PFSK-1 (cell line): ENCODE measurements around the gene AKT1.

Experiments used
- FOXP2 ChIP-seq: optimal IDR thresholded peaks from 2 replicates; pipeline ENCODE3; 2011; ENCODE audit warnings: borderline replicate concordance, control low read depth, inconsistent platforms; ENCODE audit not compliant: insufficient read depth; ENCODE audit errors: extremely low read length, extremely low read depth
- POLR2AphosphoS5 ChIP-seq: IDR thresholded peaks from 2 replicates; pipeline ENCODE4 v1.6.1; 2012; ENCODE audit warnings: low read depth, mild to moderate bottlenecking, control low read depth, low read length, moderate library complexity
- SIN3A ChIP-seq: IDR thresholded peaks from 2 replicates; pipeline ENCODE4 v1.6.1; 2012; ENCODE audit warnings: mild to moderate bottlenecking, low read length, moderate library complexity, borderline replicate concordance; ENCODE audit not compliant: insufficient read depth
- TAF1 ChIP-seq: IDR thresholded peaks from 2 replicates; pipeline ENCODE4 v1.6.1; 2012; ENCODE audit warnings: low read length, control low read depth, borderline replicate concordance; ENCODE audit not compliant: insufficient read depth
- TF ChIP-seq, protein P1 (sequence below), 2 experiments: IDR thresholded peaks; 2 replicates each; pipeline versions ENCODE4 v1.6.1 to v1.8.0; 2011 to 2012; ENCODE audit warnings: low read depth in 2 of 2, low read length in 2 of 2, control low read depth in 1 of 2, inconsistent platforms in 1 of 2, mild to moderate bottlenecking in 1 of 2, moderate library complexity in 1 of 2; ENCODE audit not compliant: insufficient read depth in 1 of 2

Gene AKT1

DNA sequence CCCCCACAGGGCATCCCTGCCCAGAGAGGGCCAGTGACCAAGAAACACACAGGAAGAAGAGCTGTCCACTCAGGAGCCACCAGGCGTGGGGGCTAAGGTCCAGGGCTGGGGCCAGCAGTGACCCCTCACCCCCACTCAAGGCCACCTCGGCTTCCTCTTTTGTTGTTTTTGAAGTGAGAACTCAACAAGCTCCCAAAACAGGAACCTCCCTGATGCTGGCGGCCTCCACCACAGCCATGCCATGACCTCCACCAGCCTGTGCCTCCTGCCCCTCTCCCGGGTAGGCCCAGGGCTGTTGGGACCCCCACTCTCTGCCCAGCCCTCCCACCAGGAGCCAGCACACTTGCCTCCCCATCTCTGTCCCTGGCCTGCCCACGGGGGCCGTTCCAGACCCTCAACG lies 7.8 kb downstream of the AKT1 start:
- TF ChIP-seq TAF1 (no peak), POLR2AphosphoS5 (no peak), FOXP2 (no peak), SIN3A (no peak)
- TF ChIP-seq, protein P1, sequence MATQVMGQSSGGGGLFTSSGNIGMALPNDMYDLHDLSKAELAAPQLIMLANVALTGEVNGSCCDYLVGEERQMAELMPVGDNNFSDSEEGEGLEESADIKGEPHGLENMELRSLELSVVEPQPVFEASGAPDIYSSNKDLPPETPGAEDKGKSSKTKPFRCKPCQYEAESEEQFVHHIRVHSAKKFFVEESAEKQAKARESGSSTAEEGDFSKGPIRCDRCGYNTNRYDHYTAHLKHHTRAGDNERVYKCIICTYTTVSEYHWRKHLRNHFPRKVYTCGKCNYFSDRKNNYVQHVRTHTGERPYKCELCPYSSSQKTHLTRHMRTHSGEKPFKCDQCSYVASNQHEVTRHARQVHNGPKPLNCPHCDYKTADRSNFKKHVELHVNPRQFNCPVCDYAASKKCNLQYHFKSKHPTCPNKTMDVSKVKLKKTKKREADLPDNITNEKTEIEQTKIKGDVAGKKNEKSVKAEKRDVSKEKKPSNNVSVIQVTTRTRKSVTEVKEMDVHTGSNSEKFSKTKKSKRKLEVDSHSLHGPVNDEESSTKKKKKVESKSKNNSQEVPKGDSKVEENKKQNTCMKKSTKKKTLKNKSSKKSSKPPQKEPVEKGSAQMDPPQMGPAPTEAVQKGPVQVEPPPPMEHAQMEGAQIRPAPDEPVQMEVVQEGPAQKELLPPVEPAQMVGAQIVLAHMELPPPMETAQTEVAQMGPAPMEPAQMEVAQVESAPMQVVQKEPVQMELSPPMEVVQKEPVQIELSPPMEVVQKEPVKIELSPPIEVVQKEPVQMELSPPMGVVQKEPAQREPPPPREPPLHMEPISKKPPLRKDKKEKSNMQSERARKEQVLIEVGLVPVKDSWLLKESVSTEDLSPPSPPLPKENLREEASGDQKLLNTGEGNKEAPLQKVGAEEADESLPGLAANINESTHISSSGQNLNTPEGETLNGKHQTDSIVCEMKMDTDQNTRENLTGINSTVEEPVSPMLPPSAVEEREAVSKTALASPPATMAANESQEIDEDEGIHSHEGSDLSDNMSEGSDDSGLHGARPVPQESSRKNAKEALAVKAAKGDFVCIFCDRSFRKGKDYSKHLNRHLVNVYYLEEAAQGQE (IDR thresholded peaks at IDR 0.05; ENCODE audit: insufficient read depth in 1 of 2, low read depth in 2 of 2, low read length in 2 of 2): no peak

DNA sequence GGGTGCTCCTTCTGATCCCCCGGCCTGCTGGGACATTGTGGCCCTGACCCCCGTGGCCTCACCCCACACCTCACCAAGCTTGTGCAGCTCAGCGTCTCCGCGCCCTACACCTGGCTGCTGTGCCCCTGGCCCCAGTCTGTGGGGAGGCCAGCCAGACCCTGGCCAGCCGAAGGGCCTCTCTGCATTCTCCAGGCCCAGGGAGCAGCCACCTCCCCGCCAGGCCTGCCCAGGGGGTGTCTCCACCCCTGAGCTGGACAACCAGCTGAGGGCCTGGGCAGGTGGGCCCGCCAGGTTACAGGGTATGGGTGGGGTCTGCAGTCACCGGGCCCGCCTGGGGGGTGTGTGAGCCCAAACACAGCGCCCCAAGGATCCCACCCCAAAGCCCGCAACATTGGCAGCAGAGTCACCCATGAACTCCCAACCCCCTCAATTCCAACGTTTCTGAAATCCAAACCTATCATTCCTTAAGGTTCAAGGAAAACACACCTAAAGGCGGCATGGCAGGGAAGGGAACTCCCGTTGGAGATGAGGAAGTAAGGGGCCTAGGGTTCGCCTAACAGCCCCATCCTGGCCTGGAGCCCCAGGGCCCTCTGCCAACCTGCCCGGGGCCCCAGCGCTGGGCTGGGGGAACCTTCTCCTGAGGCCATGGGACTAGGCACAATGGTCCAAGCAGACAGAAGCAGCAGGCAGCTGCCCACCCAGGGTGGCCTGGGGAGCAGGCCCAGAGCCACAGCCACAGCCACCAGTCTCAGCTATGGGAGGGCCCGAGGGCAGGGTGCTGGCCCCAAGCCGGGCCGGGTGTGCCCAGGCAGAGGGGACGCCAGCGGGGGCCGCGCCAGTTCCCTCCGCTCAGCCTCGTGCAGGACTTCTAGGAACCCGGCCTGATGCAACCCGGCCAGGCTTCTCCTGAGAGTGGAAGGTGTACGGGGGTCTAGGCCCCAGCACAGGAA lies 8.5 kb downstream of the AKT1 start:
- TF ChIP-seq POLR2AphosphoS5 (no peak), TAF1 (no peak)

DNA sequence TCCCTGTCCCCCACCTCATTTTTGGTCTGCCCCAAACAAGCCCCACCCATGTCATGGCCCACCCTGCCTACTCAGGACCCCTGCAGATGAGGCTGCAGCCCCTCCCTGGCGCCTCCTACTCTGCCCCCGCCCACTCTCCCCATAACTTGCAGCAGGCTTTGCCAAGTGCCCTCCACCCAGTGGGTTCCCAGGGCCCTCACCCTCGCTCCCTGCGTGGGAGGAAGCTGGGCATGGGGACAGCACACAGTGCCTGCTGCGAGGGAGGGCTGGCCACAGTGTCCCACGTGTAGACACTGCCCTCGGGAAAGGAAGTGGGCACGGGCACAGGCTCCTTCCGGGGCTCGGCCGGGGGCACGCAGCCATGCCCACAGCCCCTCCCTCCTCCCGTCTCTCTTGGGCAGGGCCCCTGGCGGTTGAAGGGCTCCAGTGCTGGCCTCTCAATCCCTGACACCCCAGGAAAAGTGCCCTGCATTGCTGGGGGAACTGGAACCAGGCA lies 9.4 kb downstream of the AKT1 start:
- TF ChIP-seq TAF1: no peak
- TF ChIP-seq, protein P1 (IDR thresholded peaks at IDR 0.05; ENCODE audit: insufficient read depth in 1 of 2, low read depth in 2 of 2, low read length in 2 of 2): no peak
- no peak for TF ChIP-seq POLR2AphosphoS5
- no peak for TF ChIP-seq SIN3A
- TF ChIP-seq FOXP2: no peak

DNA sequence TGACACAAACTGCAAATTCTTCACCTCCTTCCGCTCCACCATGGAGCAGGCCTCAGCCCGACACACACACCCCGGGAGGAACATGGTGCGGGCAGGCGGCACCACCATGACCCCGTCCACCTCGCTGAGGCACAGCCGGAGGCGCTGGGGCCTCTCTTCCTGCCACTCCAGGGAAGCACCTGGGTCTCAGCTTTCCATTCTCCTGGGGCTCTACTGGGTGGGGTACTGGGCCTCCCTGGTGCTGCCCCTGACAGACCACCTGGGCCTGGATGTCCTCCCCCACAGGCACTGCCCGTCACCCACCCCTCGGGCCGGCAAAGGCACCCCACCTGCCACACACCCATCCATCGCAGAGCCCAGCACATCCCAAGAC lies 9.9 kb downstream of the AKT1 start:
- TF ChIP-seq POLR2AphosphoS5 (no peak), SIN3A (no peak)

DNA sequence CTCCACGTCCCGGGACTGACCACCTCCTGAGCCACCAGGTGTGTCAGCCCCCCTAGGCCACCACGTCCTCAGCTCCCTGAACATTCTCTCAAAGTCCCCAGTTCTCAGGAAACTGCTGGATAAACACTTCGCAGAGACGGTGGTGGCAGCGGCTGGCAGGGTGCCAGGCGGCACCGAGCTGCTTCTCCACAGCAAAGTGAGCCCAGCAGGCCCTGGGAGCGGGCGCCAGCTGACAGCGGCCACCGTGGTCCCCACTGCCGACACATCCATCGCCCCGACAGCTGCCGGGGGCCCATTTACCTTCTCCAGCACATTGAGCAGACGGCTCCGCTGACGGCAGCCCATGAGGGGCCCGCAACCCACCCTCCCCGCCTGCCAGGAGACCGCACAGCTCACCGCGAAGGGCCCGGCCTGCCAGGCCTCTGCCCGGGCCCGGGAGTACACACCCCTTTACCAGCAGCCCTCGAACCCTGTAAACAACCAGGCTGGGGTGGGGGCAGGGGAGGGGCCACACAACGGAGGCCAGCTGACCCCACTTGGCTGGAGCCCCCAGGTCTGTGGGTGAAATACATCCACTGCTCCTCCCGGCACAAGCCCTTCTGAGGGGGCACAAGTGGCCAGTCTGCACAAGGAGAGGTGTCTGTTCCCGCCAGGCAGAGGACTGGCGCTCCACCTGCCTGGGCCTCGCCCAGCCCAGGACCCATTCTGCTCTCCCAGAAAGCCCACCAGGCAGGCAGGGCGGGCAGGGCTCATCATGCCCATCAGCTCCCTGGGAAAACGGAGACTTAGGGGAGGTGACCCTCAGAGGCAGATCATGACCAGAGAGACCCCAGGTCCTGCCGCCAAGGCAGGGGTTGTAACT lies 10.5 kb downstream of the AKT1 start:
- no peak for TF ChIP-seq POLR2AphosphoS5
- no peak for TF ChIP-seq TAF1
- no peak for TF ChIP-seq FOXP2
- TF ChIP-seq, protein P1 (IDR thresholded peaks at IDR 0.05; ENCODE audit: insufficient read depth in 1 of 2, low read depth in 2 of 2, low read length in 2 of 2): no peak
- TF ChIP-seq SIN3A: no peak

DNA sequence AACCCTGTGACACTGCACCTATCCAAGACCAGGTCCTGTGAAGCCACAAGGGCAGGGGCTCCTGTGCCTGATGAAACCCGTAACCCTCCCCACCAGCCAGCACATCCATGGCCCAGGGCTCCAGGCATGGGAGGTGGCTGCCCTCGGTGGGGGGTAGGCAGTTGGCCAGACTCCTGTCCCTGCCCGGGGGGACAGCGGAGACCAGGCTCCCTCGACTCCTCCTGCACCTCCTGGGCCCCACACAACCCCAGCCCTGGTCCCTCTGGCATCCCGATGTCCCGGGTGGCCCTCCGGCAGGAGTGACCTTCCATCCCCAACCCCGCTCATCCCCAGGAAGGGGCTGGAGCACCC lies 11.4 kb downstream of the AKT1 start:
- TF ChIP-seq SIN3A (no peak), POLR2AphosphoS5 (no peak), TAF1 (no peak), FOXP2 (no peak)
- TF ChIP-seq, protein P1 (IDR thresholded peaks at IDR 0.05; ENCODE audit: insufficient read depth in 1 of 2, low read depth in 2 of 2, low read length in 2 of 2): no peak
